Measurements from ENCODE around the gene LRRC71. TPM values are rescaled to one million over a fixed set of nuclear protein-coding genes. Genes with fewer than 3 reads are reported as not detected.

LRRC71 gene
- total RNA-seq, 1 donor from 2014 or later: not detected

DNA sequence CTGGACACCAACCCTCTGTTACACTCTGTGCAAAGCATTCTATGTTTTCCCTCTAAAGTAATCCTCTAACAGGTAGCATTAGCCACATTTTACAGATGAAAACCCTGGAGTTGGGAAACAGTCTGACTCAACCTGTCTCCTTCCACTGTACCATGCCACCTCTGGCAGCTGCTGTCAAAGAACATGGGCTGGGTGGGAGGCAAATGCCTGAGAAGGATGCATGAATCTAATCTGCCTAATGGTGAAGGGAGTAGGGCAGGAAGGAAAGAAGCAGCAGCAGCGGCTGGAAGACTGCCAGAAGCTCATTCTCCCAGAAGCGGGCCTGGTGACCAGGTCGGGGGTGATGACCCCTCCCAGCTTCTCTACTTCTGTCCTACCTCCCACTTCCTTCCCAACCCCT lies 21.7 kb downstream of the LRRC71 start:
- DNase-seq (ENCODE audit: low spot score): no peak
- Histone ChIP-seq H3K4me3 (no peak overlapping the region), H2AFZ (replicated peaks) (no peak overlapping the region), H3K9me3 (ENCODE audit: low read depth) (no peaks in the 10 kb centered on the region), H3K36me3 (no peaks in the 10 kb centered on the region), H3K79me2 (ENCODE audit: low read depth) (no peaks in the 10 kb centered on the region), H3K27ac (no peak overlapping the region), H4K20me1 (ENCODE audit: low read depth) (no peaks in the 10 kb centered on the region), H3K9ac (no peak overlapping the region), H3K4me1 (no peaks in the 10 kb centered on the region), H3K4me2 (no peak overlapping the region), H3K27me3 (no peaks in the 10 kb centered on the region), H3F3A (ENCODE audit: low read depth) (no peaks in the 10 kb centered on the region)
- H3K27ac Mint-ChIP-seq: no peak overlapping the region
- peaks cover 6% of the 10 kb centered on the region for H3K27me3 Mint-ChIP-seq (ENCODE audit: insufficient read depth, low read depth)
- no peaks in the 10 kb centered on the region for H3K4me1 Mint-ChIP-seq
- H3K36me3 Mint-ChIP-seq: peaks cover 58% of the 10 kb centered on the region
- no peaks in the 10 kb centered on the region for H3K9me3 Mint-ChIP-seq
- TF ChIP-seq EZH2 (IDR thresholded peaks at IDR 0.05) (no peak), EZH2phosphoT487 (IDR thresholded peaks at IDR 0.05) (no peak)
- TF ChIP-seq, protein P1, sequence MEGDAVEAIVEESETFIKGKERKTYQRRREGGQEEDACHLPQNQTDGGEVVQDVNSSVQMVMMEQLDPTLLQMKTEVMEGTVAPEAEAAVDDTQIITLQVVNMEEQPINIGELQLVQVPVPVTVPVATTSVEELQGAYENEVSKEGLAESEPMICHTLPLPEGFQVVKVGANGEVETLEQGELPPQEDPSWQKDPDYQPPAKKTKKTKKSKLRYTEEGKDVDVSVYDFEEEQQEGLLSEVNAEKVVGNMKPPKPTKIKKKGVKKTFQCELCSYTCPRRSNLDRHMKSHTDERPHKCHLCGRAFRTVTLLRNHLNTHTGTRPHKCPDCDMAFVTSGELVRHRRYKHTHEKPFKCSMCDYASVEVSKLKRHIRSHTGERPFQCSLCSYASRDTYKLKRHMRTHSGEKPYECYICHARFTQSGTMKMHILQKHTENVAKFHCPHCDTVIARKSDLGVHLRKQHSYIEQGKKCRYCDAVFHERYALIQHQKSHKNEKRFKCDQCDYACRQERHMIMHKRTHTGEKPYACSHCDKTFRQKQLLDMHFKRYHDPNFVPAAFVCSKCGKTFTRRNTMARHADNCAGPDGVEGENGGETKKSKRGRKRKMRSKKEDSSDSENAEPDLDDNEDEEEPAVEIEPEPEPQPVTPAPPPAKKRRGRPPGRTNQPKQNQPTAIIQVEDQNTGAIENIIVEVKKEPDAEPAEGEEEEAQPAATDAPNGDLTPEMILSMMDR (IDR thresholded peaks at IDR 0.05): no peak
- H3K4me3 Mint-ChIP-seq: no peak overlapping the region

DNA sequence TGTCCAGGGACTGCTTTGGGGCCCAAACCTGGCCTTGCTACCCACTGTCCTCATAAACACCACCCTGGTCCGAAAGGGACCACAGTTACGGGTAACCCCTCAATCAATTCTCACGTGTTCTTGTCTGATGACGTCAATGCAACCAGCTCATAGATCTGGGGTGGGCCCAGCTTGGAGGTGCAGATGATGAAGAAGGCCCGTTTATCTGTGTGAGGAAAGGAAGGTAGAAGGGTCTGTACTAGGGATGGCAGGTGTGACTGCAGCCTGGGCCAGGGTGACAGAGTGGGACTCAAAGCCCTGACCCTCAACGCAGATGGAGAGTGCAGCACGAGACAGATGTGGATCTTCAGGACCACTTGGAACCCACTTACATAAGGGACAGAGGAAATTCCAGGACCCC lies 22.1 kb downstream of the LRRC71 start:
- H3K27me3 Mint-ChIP-seq (ENCODE audit: insufficient read depth, low read depth): peaks cover 6% of the 10 kb centered on the region
- H4K20me1 ChIP-seq (ENCODE audit: low read depth): no peaks in the 10 kb centered on the region
- no peaks in the 10 kb centered on the region for H3F3A ChIP-seq (ENCODE audit: low read depth)
- TF ChIP-seq EZH2 (IDR thresholded peaks at IDR 0.05) (no peak), EZH2phosphoT487 (IDR thresholded peaks at IDR 0.05) (no peak)
- TF ChIP-seq, protein P1 (IDR thresholded peaks at IDR 0.05): no peak
- no peaks in the 10 kb centered on the region for H3K4me1 ChIP-seq
- H2AFZ ChIP-seq (replicated peaks): no peak overlapping the region
- H3K27ac ChIP-seq: no peak overlapping the region
- H3K27me3 ChIP-seq: no peaks in the 10 kb centered on the region
- no peak overlapping the region for H3K4me3 ChIP-seq
- no peak overlapping the region for H3K27ac Mint-ChIP-seq
- no peaks in the 10 kb centered on the region for H3K79me2 ChIP-seq (ENCODE audit: low read depth)
- no peaks in the 10 kb centered on the region for H3K36me3 ChIP-seq
- H3K9me3 ChIP-seq (ENCODE audit: low read depth): no peaks in the 10 kb centered on the region
- H3K4me3 Mint-ChIP-seq: no peak overlapping the region
- H3K36me3 Mint-ChIP-seq: peaks cover 61% of the 10 kb centered on the region
- H3K4me1 Mint-ChIP-seq: no peaks in the 10 kb centered on the region
- no peak overlapping the region for H3K4me2 ChIP-seq
- H3K9me3 Mint-ChIP-seq: no peaks in the 10 kb centered on the region
- no peak for DNase-seq (ENCODE audit: low spot score)
- H3K9ac ChIP-seq: no peak overlapping the region

DNA sequence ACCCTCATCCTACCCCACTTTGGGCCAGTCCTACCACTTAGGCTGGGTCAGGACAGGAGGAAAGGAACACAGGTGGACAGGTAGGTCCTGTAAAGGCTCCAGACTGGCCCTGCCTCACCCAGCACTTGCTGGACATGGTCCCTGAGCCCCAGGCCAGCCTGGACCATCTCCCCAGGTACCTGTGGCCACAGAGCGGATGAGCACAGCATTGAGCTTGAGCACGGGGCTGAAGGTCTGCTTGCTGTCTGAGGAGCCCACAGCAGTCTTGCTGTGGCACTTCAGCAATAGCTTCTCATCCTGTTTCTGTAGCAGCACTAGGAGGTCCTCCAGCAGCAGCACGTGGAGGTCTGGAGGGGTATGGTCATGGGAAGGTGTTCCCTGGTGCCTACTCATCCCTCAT lies 23.3 kb downstream of the LRRC71 start:
- no peaks in the 10 kb centered on the region for H3K4me1 ChIP-seq
- H3K27ac ChIP-seq: no peak overlapping the region
- no peaks in the 10 kb centered on the region for H3K4me1 Mint-ChIP-seq
- no peak overlapping the region for H3K4me3 Mint-ChIP-seq
- H3K79me2 ChIP-seq (ENCODE audit: low read depth): no peaks in the 10 kb centered on the region
- no peaks in the 10 kb centered on the region for H3K27me3 ChIP-seq
- H3K4me2 ChIP-seq: no peak overlapping the region
- H3K9ac ChIP-seq: no peak overlapping the region
- no peaks in the 10 kb centered on the region for H4K20me1 ChIP-seq (ENCODE audit: low read depth)
- H3F3A ChIP-seq (ENCODE audit: low read depth): no peaks in the 10 kb centered on the region
- no peak overlapping the region for H2AFZ ChIP-seq (replicated peaks)
- H3K36me3 Mint-ChIP-seq: peaks cover 66% of the 10 kb centered on the region
- no peak overlapping the region for H3K27ac Mint-ChIP-seq
- H3K4me3 ChIP-seq: no peak overlapping the region
- peaks cover 5% of the 10 kb centered on the region for H3K27me3 Mint-ChIP-seq (ENCODE audit: insufficient read depth, low read depth)
- TF ChIP-seq EZH2phosphoT487 (IDR thresholded peaks at IDR 0.05) (no peak), EZH2 (IDR thresholded peaks at IDR 0.05) (no peak)
- TF ChIP-seq, protein P1 (IDR thresholded peaks at IDR 0.05): no peak
- DNase-seq (ENCODE audit: low spot score): no peak
- H3K9me3 Mint-ChIP-seq: no peaks in the 10 kb centered on the region
- H3K9me3 ChIP-seq (ENCODE audit: low read depth): no peaks in the 10 kb centered on the region
- no peaks in the 10 kb centered on the region for H3K36me3 ChIP-seq
